ENCODE results near the gene VSTM2L.

Gene VSTM2L

GRCh38 chr20:37878835-37879599 is 23.9 kb upstream of the VSTM2L start:
- DNase-seq (ENCODE audit: low read depth in 2 of 2), result no peak

GRCh38 chr20:37879843-37880242 is 23.1 kb upstream of the VSTM2L start:
- DNase-seq (ENCODE audit: low read depth in 2 of 2), result no peak

- DNase-seq (ENCODE audit: low read depth in 2 of 2), result no peak
These were observed 22.0 kb upstream of the VSTM2L start for GRCh38 chr20:37880726-37881591.

DNA sequence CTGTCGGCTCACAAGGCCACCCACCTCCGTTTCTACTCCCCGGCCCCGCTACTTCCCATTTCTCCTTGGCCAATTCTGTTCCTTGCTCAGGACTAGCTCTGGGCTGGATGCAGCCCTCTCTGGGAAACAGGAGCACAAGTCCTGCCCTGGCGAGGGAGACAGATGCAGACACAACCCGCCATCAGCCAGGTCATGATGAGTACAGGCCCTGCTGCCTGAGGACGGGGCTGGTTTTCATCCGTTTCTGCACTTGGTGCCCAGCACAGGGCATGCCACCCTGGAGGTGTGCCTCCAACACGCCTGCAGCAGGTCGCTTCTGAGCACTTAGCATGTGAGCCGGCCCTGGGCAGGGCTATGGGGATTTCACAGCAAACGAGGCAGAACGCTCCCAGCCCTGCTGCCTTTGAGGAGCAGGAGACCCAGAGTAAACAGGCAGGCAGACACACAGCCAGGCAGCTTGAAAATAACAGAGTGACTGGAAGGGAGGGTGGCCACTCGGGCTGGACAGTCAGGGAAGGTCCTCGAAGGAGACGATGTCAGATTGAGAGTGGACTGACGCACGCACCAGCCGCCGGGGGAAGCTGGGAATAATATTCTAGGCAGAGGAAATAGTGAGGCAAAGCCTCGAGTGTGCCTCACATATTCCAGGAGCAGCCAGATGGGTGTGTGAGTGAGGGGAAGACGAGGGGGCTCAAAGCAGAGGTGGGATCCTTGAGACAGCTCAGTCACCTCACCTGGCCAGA is 21.2 kb upstream of the VSTM2L start:
- DNase-seq (ENCODE audit: low read depth in 2 of 2), result no peak

- DNase-seq (ENCODE audit: low read depth in 2 of 2), result no peak
These were observed 19.8 kb upstream of the VSTM2L start for GRCh38 chr20:37882961-37883712.

GRCh38 chr20:37885042-37885441 is 17.9 kb upstream of the VSTM2L start:
- no peak for DNase-seq (ENCODE audit: low read depth in 2 of 2)

- no peak for DNase-seq (ENCODE audit: low read depth in 2 of 2)
These were observed 17.1 kb upstream of the VSTM2L start for GRCh38 chr20:37885593-37886503.

DNA sequence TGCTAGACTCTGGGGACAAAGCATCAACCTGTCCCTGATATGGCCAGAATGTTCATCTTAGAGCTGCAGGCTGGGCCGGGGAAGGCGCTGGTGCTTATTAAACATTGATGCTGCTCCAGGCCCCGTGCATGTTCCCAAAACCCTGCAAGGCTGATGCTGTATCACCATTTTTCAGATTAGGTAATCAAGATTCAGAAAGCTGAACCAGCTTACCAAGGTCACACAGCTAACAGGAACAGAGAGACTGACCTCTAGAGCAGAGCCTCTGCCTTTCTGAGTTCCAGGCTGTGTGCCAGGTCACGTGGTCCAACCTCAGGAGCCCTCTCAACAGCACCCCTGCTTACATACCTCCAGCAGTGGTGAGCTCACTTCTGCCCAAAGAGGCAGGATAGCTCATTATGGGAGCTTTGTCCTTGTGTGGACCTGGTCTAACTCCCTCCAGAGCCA is 16.1 kb upstream of the VSTM2L start:
- DNase-seq (ENCODE audit: low read depth in 2 of 2), result no peak

DNA sequence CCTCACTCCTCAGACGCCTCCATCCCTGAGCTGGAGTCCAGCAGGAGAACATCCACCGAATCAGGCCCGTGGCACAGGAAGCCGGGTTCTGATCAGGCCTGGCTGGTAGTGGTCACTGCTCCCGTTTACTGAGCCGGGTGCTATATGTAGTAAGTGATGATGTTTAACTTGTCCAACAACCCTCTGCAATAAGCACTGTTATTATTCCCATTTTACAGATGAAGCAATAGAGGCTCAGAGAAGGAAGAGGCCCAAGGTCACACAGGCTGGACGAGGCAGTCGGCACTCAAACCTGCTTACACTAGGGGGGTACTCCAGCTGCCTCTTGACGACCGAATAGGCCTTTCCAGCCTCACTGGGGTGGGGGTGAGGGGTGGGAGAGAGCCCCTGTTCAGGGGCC is 14.3 kb upstream of the VSTM2L start:
- no peak for DNase-seq (ENCODE audit: low read depth in 2 of 2)

DNA sequence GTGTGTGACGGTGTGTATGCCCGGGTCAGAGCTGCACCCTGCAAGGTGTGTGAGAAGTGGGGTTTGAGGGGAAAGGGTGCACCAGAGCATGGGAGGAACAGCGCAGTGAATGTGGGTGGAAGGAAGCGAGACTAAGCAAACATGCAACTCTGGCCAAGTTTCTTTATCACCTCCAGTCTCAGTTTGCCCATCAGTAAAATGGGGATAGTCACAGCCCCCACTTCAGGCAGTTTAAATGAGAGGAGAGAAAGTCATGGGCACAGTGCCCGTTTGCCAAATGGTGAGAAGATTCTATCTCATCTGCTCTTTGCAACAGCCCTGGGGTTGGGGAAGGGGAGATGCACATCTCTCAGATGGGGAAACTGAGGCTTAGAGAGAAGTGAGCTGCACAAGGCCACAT is 12.8 kb upstream of the VSTM2L start:
- no peak for DNase-seq (ENCODE audit: low read depth in 2 of 2)

- DNase-seq (ENCODE audit: low read depth in 2 of 2), result no peak
These were observed 12.3 kb upstream of the VSTM2L start for GRCh38 chr20:37890643-37891042.

- DNase-seq (ENCODE audit: low read depth in 2 of 2), result no peak
These were observed 10.9 kb upstream of the VSTM2L start for GRCh38 chr20:37892001-37892400.

DNA sequence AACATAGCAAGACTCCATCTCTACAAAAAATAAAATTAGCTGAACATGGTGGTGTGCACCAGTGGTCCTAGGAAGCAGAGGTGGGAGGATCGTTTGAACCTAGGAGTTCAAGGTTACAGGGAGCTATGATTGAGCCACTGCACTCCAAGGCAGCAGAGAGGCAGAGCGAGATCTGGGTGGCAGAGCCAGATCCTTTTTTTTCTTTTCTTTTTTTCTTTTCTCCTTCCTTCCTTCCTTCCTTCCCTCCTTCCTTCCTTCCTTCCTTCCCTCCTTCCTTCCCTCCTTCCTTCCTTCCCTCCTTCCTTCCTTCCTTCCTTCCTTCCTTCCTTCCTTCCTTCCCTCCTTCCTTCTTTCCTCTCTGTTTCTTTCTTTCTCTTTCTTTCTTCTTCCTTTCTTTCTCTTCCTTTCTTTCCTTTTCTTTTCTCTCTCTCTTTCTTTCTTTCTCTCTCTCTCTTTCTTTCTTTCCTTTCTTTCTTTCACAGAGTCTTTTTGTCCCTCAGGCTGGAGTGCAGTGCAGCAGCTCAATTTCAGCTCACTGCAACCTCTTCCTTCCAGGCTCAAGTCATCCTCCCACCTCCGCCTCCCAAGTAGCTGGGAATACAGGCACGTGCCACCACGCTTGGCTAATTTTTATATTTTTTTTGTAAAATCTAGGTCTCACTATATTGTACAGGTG is 9.2 kb upstream of the VSTM2L start:
- DNase-seq (ENCODE audit: low read depth in 2 of 2), result no peak

DNA sequence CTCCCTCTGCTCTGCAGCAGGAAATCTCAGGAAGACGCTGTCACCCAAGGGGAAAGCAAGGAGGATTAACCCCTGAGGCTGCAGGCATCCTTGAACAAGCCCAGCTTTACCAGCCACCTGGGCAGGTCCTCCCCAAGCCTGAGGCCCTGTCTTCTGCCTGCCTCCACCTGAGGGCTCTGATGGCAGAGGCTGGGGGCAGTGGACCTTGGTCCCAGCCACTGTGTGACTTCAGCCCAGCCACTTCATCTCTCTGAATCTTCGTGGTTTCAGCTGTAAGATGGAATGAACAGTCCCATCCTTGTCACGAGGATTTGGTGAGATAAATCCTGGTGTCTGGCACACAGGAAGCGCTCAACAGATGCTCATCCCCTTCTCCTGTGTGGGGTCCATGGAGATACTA is 8.5 kb upstream of the VSTM2L start:
- DNase-seq (ENCODE audit: low read depth in 2 of 2), result no peak

- DNase-seq (ENCODE audit: low read depth in 2 of 2), result no peak
These were observed 7.8 kb upstream of the VSTM2L start for GRCh38 chr20:37895166-37895565.

- DNase-seq (ENCODE audit: low read depth in 2 of 2), result no peak
These were observed 5.9 kb upstream of the VSTM2L start for GRCh38 chr20:37896932-37897548.

- DNase-seq (ENCODE audit: low read depth in 2 of 2), result no peak
These were observed 4.5 kb upstream of the VSTM2L start for GRCh38 chr20:37898233-37899104.

Data from fibroblast of skin of left quadriceps (primary cell).